ENCODE measurements around the gene HERPUD1.

GRCh38 chr16:56944954-56945839 lies 13.3 kb downstream of the HERPUD1 start:
- no peak for TF ChIP-seq CTCF (IDR thresholded peaks at IDR 0.05; ENCODE audit: insufficient read depth, low read length, poor library complexity, severe bottlenecking)
- no peak for TF ChIP-seq EZH2phosphoT487 (conservative IDR thresholded peaks at IDR 0.05; ENCODE audit: low read length)
